Measurements from ENCODE around the gene ZDHHC6.

ZDHHC6 gene

DNA sequence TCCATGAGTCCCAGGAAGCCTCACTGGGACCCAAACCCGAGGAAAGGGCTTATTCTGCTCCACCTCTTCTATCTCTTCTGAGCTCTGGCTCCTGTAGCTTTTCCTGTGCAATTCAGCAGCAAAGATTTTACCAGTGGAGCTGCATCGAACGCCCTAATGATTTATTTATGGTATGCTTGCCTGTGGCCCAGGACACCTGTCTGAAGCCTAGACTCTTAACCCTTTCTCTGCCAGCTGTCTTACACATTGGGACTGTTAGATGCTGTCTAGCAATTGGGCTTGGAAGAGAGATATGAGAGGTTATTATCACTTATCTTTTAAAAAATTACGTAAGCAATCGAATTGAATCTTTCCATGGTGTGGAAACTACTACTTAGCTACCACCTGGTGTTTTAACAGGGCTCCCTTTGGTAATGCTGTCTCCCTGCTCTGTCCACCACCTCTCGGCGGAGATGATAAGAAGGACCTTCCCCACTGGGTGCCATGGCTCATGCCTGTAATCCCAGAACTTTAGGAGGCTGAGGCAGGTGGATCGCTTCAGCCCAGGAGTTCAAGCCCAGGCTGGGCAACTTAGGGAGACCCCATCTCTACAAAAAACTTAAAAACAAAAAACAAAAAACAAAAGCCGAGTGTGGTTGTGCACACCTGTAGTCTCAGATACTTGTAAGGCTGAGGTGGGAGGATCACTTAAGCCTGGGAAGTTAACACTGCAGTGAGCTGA, 64.0 kb downstream of the ZDHHC6 start:
- Histone ChIP-seq H3K4me3 (no peak overlapping the region), H3K9me3 (no peaks in the 10 kb centered on the region), H3K27ac (no peak overlapping the region)

More for the DNA sequence above, 64.0 kb downstream of the ZDHHC6 start:
- no peak for TF ChIP-seq CTCF (IDR thresholded peaks at IDR 0.05)
- no peaks in the 10 kb centered on the region for H3K4me1 ChIP-seq
- no peak for DNase-seq
- H3K36me3 ChIP-seq: no peaks in the 10 kb centered on the region
- no peaks in the 10 kb centered on the region for H3K27me3 ChIP-seq
- intact Hi-C loops (cut with DNase I; ENCODE audit: low total_unique reads): no loop called here

Data from tibial artery (tissue), 4 donors.